ENCODE results near the gene SLC8A3. TPM values are rescaled to one million over a fixed set of nuclear protein-coding genes. Genes with fewer than 3 reads are reported as not detected.

Gene SLC8A3
- total RNA-seq, 2 experiments from 2014 or later: not detected

DNA sequence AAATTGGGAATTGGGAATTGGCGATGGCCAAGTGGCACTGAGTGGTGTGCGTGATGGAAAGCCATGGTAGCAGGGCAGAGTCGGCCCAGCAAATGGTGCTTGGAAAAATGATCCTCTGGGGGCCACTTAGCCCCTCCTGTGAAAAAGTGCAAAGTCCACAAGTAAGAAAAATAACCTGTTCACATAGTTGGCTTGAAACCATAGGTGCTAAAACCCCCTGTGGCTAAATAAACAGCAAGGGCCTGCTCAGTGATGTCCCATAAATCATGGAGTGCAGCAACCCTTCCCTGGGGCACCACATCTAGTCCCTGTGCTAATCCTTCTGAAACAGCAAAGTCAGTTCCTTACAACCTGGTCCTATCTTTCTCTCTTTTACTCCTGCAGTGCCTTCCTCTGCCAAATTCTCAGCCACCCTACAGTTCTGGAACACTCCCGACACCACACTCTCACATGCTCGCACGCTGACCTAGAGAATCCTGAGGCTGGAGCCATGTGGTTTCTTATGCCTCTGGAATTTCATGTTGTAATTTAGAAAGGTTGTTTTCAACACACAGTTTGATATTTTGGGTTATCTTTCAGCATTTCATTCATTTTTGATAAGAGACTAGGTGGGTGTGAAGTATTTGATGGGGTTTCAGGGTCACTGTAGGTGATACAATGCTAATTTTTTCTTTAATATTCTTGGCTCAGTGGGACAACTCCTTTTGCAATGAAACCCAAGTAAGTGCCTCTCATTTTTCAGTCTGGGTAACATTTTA is 186.0 kb downstream of the SLC8A3 start:
- Mint-ChIP-seq H3K4me1 (peaks cover 4% of the 10 kb centered on the region), H3K36me3 (ENCODE audit: low read depth) (no peaks in the 10 kb centered on the region), H3K27me3 (peaks cover 9% of the 10 kb centered on the region), H3K4me3 (no peak overlapping the region), H3K27ac (no peak overlapping the region), H3K9me3 (no peaks in the 10 kb centered on the region)
- no peak for DNase-seq
- POLR2A ChIA-PET: no interaction called here
- CTCF ChIA-PET: no interaction called here

DNA sequence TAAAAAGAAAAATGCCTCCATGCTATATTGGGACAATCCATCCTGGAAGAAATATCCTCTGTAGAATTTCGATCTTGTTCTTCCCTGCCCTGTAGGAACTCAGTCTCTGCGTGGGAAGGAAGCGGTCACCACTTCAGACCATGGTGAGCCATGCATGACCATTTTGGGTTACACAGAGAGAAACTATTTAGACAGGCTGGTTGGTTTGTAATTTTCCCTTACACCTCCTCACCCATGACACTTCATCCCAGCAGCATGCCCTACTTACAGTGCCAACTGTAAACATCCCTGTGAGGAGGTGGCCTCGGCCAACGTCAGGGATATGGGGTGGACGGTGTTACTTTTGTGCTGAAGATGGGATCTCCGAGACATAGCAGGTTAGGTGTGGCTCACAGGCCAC is 188.2 kb downstream of the SLC8A3 start:
- H3K4me3 Mint-ChIP-seq: no peak overlapping the region
- no peaks in the 10 kb centered on the region for H3K9me3 Mint-ChIP-seq

DNA sequence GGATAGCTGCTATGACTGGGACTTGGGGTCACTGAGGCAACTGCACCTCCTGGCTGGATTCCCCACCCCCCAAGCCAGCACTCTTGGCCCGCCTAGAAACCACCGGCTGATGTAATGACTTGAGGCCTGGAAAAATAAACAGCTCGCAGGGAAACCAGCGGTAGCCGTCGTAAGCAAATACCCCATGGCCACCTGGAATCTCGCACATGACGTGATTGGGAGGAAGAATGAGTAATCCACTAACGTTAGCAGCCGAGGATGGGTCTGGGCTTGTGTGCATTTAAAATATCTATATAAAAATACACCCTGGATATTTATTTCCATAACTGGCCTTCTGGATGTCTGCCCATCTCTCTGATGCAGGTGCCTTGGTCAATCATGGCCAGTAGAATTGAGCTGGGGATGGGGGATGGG is 189.5 kb downstream of the SLC8A3 start:
- no peak for DNase-seq
- H3K4me3 Mint-ChIP-seq: no peak overlapping the region
- H3K9me3 Mint-ChIP-seq: no peaks in the 10 kb centered on the region
- ChIA-PET POLR2A (no interaction called here), CTCF (no interaction called here)
- H3K27me3 Mint-ChIP-seq: peaks cover 16% of the 10 kb centered on the region
- no peak overlapping the region for H3K27ac Mint-ChIP-seq
- no peaks in the 10 kb centered on the region for H3K4me1 Mint-ChIP-seq
- no peaks in the 10 kb centered on the region for H3K36me3 Mint-ChIP-seq (ENCODE audit: low read depth)

More for the DNA sequence above, 188.2 kb downstream of the SLC8A3 start:
- Mint-ChIP-seq H3K27me3 (peaks cover 19% of the 10 kb centered on the region), H3K4me1 (no peaks in the 10 kb centered on the region), H3K27ac (no peak overlapping the region), H3K36me3 (ENCODE audit: low read depth) (no peaks in the 10 kb centered on the region)
- POLR2A ChIA-PET: no interaction called here
- no peak for DNase-seq
- CTCF ChIA-PET: no interaction called here

DNA sequence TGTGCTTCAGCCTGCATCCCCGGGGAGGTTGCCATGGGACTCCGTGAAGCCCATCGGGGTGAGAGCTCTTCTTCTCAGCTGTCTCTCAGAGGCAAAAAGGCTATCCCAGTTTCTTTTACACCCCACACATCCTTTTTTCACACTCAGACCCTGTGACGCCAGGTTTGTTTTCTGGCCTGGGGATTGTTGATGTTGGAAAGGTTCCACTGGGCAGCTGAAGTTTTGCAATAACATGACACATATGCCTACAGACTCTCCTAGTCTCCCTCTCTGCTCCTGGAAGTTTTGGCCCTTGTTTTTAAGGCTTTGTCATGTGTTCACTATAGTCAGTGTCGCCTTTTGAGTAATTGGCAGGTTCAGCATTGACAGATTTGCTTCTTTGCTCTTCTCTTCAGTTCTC is 190.9 kb downstream of the SLC8A3 start:
- DNase-seq: no peak
- Mint-ChIP-seq H3K4me1 (no peaks in the 10 kb centered on the region), H3K27me3 (peaks cover 17% of the 10 kb centered on the region), H3K4me3 (no peak overlapping the region), H3K27ac (no peak overlapping the region), H3K9me3 (no peaks in the 10 kb centered on the region), H3K36me3 (ENCODE audit: low read depth) (no peaks in the 10 kb centered on the region)
- ChIA-PET POLR2A (no interaction called here), CTCF (interaction anchor here (1.4 kb wide), 1 partner anchor 14 kb away, joined by 3 read pairs; no protein-coding TSS in a partner anchor)

DNA sequence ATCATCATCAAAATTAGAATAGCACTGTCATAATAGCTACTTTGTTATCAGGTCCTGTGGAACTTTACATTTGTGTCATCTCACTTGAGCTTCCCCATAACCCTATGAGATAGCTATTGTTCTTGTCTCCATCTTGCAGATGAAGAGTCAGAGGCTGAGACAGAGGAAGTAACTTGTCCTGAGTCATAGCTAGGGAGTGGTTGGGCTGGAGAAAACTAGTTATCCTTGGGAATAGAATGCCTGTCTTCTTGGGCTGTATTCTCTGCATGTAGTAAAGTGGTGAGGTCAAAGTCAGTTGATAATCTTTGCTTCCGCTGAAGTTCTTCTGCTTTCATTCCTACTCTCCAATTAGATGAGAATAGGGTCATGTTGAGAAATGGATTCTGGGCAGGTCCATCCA is 192.5 kb downstream of the SLC8A3 start:
- H3K36me3 Mint-ChIP-seq (ENCODE audit: low read depth): no peaks in the 10 kb centered on the region
- DNase-seq: no peak
- POLR2A ChIA-PET: no interaction called here
- no peaks in the 10 kb centered on the region for H3K9me3 Mint-ChIP-seq
- H3K4me1 Mint-ChIP-seq: no peaks in the 10 kb centered on the region
- H3K4me3 Mint-ChIP-seq: no peak overlapping the region
- CTCF ChIA-PET: interaction anchor here (0.9 to 1.4 kb wide), 2 partner anchors 11 to 16 kb away, joined by 3 to 4 read pairs; no protein-coding TSS in a partner anchor
- no peak overlapping the region for H3K27ac Mint-ChIP-seq
- peaks cover 19% of the 10 kb centered on the region for H3K27me3 Mint-ChIP-seq

Other genes starting within 250 kb of the SLC8A3 start
- gene COX16, start 170.7 kb upstream of the SLC8A3 start, total RNA-seq: 10 to 100 TPM; 43.2 to 56.1 TPM
- gene SYNJ2BP, start 228.1 kb upstream of the SLC8A3 start, total RNA-seq: 10 to 100 TPM; 12.0 to 14.0 TPM

All from activated CD4-positive, alpha-beta T cell treated with anti-CD3 and anti-CD28 coated beads, Interleukin-2, amount 10 ng/mL, durations not matched to agents 7 days and 5 days (primary cell).